Panc1 (cell line): ENCODE results near the gene XXYLT1. TPM values are rescaled to one million over a fixed set of nuclear protein-coding genes. Genes with fewer than 3 reads are reported as not detected.

Experiments
- ATAC-seq: fragments of 200-7000 bp; cut with Tn5 transposase; 2 replicates; pipeline ENCODE4 v1.9.1; 2020; ENCODE audit warnings: mild to moderate bottlenecking, moderate library complexity
- BruUV-seq: library from RNA; stranded (reverse); fragments of 400-500 nt; replicated peaks from 2 replicates; lab custom pipeline; 2021; lab: Mats Ljungman, UMichigan
- CTCF ChIA-PET: fragments of 300-600 bp; sonication (Branson Sonifier 250); formaldehyde crosslinking; loops from one replicate; lab custom pipeline; 2022; ENCODE audit warnings: antibody characterized with exemption; lab: Charles Lee
- POLR2A ChIA-PET: fragments of 300-600 bp; sonication (Branson Sonifier 250); formaldehyde crosslinking; loops from one replicate; lab custom pipeline; 2022; ENCODE audit warnings: antibody characterized with exemption; lab: Charles Lee
- DNase-seq: peaks from one replicate; pipeline ENCODE4 v3.0.0-alpha.2; 2010; ENCODE audit warnings: low read depth, low spot score
- H3K27ac ChIP-seq: 2 replicates; pipeline ENCODE4 v1.5.1; 2011; ENCODE audit warnings: mild to moderate bottlenecking, low read length, inconsistent platforms
- H3K27me3 ChIP-seq: fragments of 200-500 bp; sonication (Bioruptor generic); 2 replicates; pipeline ENCODE4 v1.6.0; 2014; ENCODE audit warnings: low read length, inconsistent platforms; ENCODE audit not compliant: control insufficient read depth, insufficient read depth
- H3K36me3 ChIP-seq: fragments of 200-500 bp; sonication (Bioruptor generic); 2 replicates; pipeline ENCODE4 v1.5.1; 2014; ENCODE audit warnings: inconsistent platforms, mild to moderate bottlenecking, low read length, moderate library complexity; ENCODE audit not compliant: control insufficient read depth, insufficient read depth
- H3K4me1 ChIP-seq: 2 replicates; pipeline ENCODE4 v1.5.1; 2011; ENCODE audit warnings: inconsistent platforms, mild to moderate bottlenecking, low read length, moderate library complexity; ENCODE audit not compliant: control insufficient read depth, insufficient read depth
- H3K4me3 ChIP-seq, 2 experiments: 2 replicates each; pipeline ENCODE4 v1.5.1; 2011 to 2012; ENCODE audit warnings: low read depth in 2 of 2, low read length in 2 of 2, mild to moderate bottlenecking in 2 of 2, inconsistent platforms in 1 of 2, moderate library complexity in 1 of 2
- H3K9me3 ChIP-seq: fragments of 200-500 bp; sonication (Bioruptor generic); 2 replicates; pipeline ENCODE4 v1.5.1; 2014; ENCODE audit warnings: low read depth, mild to moderate bottlenecking, inconsistent platforms, low read length, moderate library complexity; ENCODE audit not compliant: control insufficient read depth, insufficient read depth
- CTCF ChIP-seq: fragments of 450-650 bp; IDR thresholded peaks from 2 replicates; pipeline ENCODE4 v1.5.1; 2017; ENCODE audit warnings: mild to moderate bottlenecking
- POLR2AphosphoS5 ChIP-seq: IDR thresholded peaks from 2 replicates; pipeline ENCODE4 v1.6.1; 2012; ENCODE audit warnings: mild to moderate bottlenecking, low read depth, low read length, moderate library complexity
- REST ChIP-seq, 2 experiments: IDR thresholded peaks; 2 replicates each; pipeline ENCODE4 v1.6.1; 2011 to 2012; ENCODE audit warnings: low read depth in 2 of 2, control low read depth in 1 of 2, low read length in 1 of 2, mild to moderate bottlenecking in 1 of 2, moderate library complexity in 1 of 2; ENCODE audit not compliant: insufficient read depth in 1 of 2
- SIN3A ChIP-seq: IDR thresholded peaks from 2 replicates; pipeline ENCODE4 v1.6.1; 2012; ENCODE audit warnings: low read depth, mild to moderate bottlenecking, low read length, moderate library complexity, borderline replicate concordance; ENCODE audit not compliant: insufficient read depth
- TCF7L2 ChIP-seq: IDR thresholded peaks from 2 replicates; pipeline ENCODE4 v1.6.1; 2011; ENCODE audit warnings: mild to moderate bottlenecking, low read depth, low read length, inconsistent platforms
- in situ Hi-C: cut with HindIII; loops from 2 replicates; pipeline ENCODE4 v1.10.0; 2016; ENCODE audit warnings: low sequenced_read_pairs, low pct_unique_long_range_greater_than_20kb
- intact Hi-C: fragments of 100-400 bp; cut with micrococcal nuclease; formaldehyde crosslinking; loops from one replicate; pipeline ENCODE4 v1.10.0; 2022; ENCODE audit not compliant: unreplicated experiment
- total RNA-seq: library from RNA; stranded (reverse); gene quantifications from one replicate; pipeline ENCODE4 v1.2.1, GENCODE V29; 2021; ENCODE audit not compliant: unreplicated experiment

Gene XXYLT1
- total RNA-seq, 1 experiment from 2014 or later: 26.0 TPM

- no peak for TF ChIP-seq SIN3A
- no peak for TF ChIP-seq TCF7L2
- no peak for TF ChIP-seq POLR2AphosphoS5
- no peak for TF ChIP-seq REST (IDR thresholded peaks at IDR 0.05; ENCODE audit: insufficient read depth in 1 of 2, low read depth in 2 of 2, low read length in 1 of 2)
- no peak for TF ChIP-seq CTCF
- POLR2A ChIA-PET: interaction anchor here (1.1 kb wide), 1 partner anchor 576 kb away, joined by 3 read pairs; no protein-coding TSS in a partner anchor
- Histone ChIP-seq H3K27ac (peak overlapping the region; percentile 87), H3K4me3 (no peak overlapping the region; a peak in 1 of 4 replicates), H3K27me3 (no peaks in the 10 kb centered on the region), H3K4me1 (peaks cover 24% of the 10 kb centered on the region), H3K9me3 (no peaks in the 10 kb centered on the region), H3K36me3 (no peaks in the 10 kb centered on the region)
- intact Hi-C loops (loop anchor here (10.0 kb wide), 1 partner anchor 104 kb away; no protein-coding TSS in a partner anchor), in situ Hi-C loops (no loop called here)
- CTCF ChIA-PET: interaction anchor here (0.7 to 1.0 kb wide), 2 partner anchors 11 to 576 kb away, joined by 3 to 4 read pairs; no protein-coding TSS in a partner anchor
- no TSS peak for BruUV-seq
- ATAC-seq (no peak), DNase-seq (no peak)
These were observed 12.4 kb downstream of the XXYLT1 start for GRCh38 chr3:195258449-195259153.

- no peak overlapping the region for H3K27ac ChIP-seq
- ATAC-seq (no peak), DNase-seq (no peak)
- in situ Hi-C loops: no loop called here
- no peaks in the 10 kb centered on the region for H3K9me3 ChIP-seq
- no peaks in the 10 kb centered on the region for H3K27me3 ChIP-seq
- no peak overlapping the region for H3K4me3 ChIP-seq
- H3K36me3 ChIP-seq: no peaks in the 10 kb centered on the region
- no peak for TF ChIP-seq TCF7L2
- TF ChIP-seq SIN3A: no peak
- TF ChIP-seq REST (IDR thresholded peaks at IDR 0.05; ENCODE audit: insufficient read depth in 1 of 2, low read depth in 2 of 2, low read length in 1 of 2): no peak
- no peak for TF ChIP-seq POLR2AphosphoS5
- TF ChIP-seq CTCF: no peak
- BruUV-seq: no TSS peak
- CTCF ChIA-PET: interaction anchor here (1.2 kb wide), 1 partner anchor 14 kb away, joined by 3 read pairs; the partner anchor contains the start of gene XXYLT1
- H3K4me1 ChIP-seq: peaks cover 26% of the 10 kb centered on the region
- POLR2A ChIA-PET: no interaction called here
- intact Hi-C loops: loop anchor here (10.0 kb wide), 1 partner anchor 103 kb away; no protein-coding TSS in a partner anchor
These were observed 13.2 kb downstream of the XXYLT1 start for GRCh38 chr3:195257454-195258448.
